Measurements from ENCODE around the gene SLC2A10.

The SLC2A10 gene

DNA sequence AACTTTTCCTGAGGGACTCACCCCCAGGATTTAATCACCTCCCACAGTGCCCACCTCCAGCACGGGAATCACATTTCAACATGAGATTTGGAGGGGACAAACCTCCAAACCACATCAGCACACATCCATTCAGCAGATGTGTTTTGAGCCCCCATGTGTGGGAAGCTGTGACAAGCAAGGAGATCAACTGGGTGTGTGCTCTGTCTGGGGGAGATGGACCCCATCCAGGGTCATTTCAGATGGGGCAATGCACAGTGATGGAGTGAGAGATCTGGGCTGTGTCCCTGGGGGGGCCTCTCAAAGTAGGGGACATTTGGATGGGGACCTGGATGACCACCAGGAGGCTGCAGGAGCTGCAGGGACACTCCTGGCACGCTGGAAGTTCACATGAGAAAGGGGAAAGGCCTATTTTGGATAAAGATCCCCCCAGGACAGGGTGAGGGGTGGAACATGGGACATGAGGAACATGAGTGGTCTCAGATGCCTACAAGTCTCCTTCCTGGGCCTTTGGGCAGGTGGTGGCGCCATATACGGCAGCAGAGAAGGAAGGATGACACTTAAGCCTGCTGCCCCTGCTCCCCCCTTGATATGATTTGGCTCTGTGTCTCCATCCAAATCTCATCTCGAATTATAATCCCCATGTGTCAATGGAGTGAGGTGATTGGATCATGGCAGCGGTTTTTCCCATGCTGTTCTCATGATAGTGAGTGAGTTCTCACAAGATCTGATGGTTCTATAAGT is 49.6 kb downstream of the SLC2A10 start:
- peak; percentile 78 for FAIRE-seq
- no peak for DNase-seq (ENCODE audit: insufficient read length, low spot score)

DNA sequence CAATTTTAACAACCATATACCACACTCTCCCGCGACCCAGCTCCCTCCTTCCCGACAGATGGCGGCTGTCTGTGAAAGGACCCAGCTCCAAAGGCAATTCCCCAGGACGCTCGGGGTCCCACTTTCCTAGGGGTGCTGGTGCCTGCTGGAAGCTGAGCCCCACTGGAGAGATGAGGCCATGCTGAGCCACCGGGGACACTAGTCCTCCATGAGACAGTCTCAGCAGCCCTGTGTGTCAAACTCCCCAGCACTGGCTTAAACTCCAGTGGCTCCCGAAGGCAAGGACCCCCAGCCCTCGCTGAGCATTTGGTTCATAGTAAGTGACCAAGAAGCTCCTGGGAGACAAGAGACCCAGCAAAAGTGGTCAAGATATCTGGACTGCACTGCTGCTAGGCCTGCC is 52.1 kb downstream of the SLC2A10 start:
- DNase-seq (ENCODE audit: insufficient read length, low spot score) (no peak), FAIRE-seq (no peak)

DNA sequence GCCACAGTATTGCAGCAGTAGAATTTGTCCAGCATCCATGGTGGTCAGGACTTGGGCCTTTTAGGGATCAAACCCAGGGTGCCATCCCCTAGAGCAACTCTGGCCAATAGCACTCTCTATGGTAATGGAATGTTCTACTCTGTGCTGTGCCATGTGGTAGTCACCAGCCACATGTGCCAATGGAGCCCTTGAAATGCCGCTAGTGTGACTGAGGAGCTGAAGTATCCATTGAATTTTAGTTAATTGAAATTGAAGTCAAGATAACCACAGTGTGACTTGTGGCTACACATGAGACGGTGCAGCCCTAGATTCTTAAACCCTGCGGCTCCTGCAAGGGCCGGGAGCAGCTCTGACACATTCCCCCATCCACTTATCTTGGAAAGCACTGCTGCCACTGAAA is 54.6 kb downstream of the SLC2A10 start:
- FAIRE-seq = peak; percentile 55
- no peak for DNase-seq (ENCODE audit: insufficient read length, low spot score)

DNA sequence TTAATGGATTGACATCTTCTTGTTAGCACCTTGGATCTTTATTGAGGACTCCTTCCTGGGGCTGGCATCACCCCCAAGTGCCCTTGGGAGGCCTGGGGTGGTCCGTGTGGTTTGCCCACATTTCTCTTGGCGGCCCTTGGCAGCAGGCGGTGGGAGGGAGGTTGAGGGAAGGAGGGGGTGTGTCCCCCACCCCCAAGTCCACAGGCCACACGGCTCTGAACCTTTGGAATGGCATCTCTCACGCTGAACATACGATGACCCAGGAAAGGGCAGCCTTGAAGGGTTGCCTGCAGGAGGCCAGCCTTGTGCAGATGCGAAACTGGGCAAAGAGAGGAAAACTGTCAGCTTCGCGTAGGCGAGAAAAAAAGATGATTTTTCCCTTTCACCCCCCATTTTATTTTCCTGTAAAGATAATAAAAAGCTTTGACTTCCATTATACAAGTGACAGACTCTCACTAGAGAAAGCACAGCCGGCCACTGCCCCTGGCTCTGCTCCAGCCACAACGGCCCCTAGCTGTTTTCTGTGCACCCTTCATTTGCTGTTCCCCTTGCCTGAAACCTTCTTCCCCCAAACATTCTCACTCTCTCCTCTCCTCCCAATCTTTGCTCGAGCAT is 56.2 kb downstream of the SLC2A10 start:
- no peak for FAIRE-seq
- DNase-seq (ENCODE audit: insufficient read length, low spot score) = no peak

DNA sequence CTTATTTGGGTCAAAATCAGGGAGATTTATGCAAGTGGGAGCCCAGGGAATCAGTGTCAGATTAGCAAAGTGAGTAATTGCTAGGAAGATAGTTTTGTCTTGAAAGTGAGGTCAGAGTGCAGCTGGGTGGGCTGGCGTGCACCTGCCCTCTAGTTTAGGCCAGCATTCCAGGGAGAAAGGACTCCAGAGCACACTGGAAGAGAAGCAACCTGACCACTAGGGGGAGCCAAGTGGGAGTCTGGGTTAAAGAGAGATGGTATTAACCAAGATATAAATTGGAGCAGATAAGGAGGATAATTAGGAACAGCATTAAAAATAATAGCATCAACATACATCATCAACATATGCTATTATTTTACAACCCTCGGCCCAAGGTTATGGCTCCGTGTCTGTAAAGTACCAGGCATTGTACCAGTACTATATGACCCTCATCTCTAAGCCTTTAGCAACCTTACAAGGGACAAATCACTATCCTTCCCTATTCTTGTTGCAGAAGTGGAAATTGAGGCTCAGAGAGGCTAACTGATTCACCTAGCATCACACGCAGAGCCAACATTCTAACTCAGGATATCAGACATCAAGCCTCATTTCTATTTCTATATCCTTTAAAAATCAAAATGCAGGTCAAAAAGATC is 57.8 kb downstream of the SLC2A10 start:
- FAIRE-seq (peak; percentile 88), DNase-seq (ENCODE audit: insufficient read length, low spot score) (peak; percentile 78)

DNA sequence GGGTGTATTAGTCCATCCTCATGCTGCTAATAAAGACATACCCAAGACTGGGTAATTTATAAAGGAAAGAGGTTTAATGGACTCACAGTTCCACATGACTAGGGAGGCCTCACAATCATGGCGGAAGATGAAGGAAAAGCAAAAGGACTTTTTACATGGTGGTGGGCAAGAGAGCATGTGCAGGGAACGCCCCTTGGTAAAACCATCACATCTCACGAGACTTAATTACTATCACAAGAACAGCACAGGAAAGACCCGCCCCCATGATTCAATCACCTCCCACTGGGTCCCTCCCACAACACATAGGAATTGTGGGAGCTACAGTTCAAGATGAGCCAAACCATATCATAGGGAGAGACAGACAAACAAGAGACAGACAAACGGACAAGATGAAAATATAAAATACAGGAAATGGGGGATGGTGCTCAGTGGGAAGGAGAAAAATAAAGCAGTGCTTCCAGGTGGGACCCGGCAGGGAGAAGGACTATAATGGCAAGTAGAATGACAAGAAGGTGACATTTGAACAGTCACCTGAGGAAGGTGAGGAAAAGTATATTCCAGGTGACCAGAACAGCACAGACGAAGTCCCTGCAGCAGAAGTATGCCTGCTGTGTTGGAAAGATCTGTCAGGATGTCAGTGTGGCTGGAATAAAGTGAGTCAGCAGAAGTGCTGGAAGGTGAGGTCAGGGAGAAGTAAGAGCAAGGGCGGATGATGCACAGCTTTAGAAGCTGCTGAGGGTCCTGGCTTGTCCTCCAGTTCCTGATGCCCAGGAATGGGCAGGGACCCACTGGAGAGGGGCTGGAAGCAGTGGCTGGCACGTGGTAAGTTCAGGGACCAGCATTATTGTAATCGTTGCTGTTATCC is 61.1 kb downstream of the SLC2A10 start:
- peak; percentile 52 for FAIRE-seq
- DNase-seq (ENCODE audit: insufficient read length, low spot score) = no peak

DNA sequence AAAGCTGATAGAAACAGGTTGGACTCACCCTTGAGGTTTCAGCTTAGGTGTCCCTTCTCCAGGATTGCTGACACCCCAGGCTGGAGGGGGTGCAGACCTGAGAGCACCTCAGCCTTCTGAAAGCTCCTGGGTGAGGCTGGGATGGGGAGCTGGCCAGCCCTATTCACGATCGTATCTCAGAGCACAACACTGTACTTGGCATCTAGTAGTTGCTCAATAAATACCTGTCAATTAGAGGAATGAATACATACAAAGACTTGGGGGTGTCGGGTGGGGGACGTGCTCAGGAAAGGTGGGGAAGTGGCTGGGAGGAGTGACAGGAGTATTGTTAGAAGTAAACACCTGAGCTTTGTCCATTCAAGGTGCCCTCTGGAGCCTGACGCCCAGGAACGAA is 61.7 kb downstream of the SLC2A10 start:
- DNase-seq (ENCODE audit: insufficient read length, low spot score) (no peak), FAIRE-seq (no peak)

DNA sequence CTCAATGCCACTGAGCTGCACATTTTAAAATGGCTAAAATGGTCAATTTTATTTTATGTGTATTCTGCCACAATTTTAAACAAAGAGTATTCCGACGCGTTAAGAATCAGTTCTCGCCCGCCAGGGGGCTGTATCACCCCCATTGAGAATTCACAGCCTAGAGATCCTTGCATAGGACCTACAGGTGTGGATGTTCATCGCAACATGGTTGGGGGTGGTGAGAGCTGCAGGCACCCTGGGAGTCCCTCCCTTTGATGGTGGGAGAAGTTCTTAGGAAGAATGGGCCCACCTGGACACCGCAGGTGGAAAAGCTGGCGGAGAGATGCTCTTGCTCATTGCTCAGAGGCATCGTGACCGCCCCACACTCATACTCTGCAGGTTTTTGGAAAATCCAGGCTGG is 63.5 kb downstream of the SLC2A10 start:
- DNase-seq (ENCODE audit: insufficient read length, low spot score) (no peak), FAIRE-seq (no peak)

DNA sequence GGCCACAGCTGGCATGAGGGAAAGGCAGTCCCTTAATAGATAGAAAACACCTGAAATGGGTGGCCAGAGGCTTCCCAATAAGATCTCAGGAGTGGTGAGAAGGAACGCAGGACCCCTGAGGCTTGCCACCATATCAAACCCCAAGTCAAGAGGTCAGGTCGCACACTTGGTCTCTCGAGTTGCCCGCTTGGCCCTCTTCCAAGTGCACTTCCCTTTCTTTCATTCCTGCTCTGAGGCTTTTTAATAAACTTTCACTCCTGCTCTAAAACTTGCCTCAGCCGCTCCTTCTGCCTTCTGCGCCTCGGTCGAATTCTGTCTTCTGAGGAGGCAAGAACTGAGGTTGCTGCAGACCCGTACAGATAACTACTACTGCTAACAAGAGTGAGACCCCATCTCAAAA is 64.2 kb downstream of the SLC2A10 start:
- FAIRE-seq = no peak
- no peak for DNase-seq (ENCODE audit: insufficient read length, low spot score)

DNA sequence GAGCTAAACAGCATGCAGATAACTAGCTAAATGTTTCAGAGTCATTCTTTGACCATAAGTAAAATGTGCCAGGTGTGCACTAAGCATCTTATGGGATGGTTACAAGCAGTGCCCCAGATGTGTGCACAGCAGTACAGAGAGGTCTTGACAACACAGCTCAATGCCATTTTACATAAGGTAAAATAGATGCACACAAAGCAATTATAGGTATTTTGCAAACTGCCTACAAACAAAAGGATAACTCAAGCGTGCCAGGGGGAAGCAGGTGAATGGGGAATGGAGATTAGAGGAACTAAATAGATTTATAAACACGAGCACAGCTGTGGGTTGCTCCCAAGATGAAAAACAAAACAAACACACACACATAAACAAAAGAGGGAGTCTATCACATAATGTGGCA is 64.8 kb downstream of the SLC2A10 start:
- FAIRE-seq (peak; percentile 68), DNase-seq (ENCODE audit: insufficient read length, low spot score) (no peak)

DNA sequence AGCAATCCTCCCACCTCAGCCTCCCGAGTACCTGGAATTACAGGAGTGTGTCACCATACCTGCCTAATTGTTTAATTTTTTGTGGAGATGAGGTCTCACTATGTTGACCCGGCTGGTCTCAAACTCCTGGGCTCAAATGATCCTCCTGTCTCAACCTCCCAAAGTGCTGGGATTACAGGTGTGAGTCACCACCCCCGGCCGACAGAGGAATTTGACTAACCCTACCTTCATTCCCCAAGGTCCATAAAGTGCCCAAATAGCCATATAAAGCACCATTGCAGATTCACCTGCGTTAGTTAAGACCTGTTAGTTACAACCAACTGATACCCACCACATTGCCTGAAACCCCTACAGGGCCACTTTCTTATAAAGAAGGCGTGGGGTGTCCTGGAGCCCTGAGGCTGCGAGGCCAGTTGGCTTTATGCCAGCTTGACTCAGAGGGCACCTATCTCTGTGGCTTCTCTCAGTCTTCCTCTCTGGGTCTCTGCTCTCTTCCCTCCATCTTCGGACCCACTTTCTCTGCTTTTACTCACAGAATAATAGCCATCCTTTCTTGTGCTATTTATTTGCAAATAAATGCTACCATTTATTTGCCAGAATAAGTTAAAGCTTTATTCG is 65.6 kb downstream of the SLC2A10 start:
- DNase-seq (ENCODE audit: insufficient read length, low spot score) (no peak), FAIRE-seq (no peak)

DNA sequence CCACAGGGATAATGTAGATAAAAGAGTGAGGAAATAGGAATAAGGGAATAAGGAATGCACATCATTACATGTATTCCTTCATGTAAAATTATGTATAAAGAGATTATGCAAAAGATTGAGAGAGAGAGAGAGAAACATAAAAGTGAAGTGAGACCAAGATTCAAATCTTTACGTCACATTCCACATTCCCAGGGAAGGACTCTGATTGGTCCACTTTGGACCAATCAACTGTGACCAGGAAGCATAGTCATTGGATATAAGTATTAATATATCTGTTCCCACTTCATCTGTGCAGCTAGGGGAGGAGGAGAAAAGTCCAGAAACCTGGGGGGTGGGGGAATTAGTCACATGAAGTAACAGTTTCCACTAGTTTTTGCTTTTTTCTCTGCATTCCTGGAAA is 66.4 kb downstream of the SLC2A10 start:
- FAIRE-seq = no peak
- DNase-seq (ENCODE audit: insufficient read length, low spot score) = no peak

DNA sequence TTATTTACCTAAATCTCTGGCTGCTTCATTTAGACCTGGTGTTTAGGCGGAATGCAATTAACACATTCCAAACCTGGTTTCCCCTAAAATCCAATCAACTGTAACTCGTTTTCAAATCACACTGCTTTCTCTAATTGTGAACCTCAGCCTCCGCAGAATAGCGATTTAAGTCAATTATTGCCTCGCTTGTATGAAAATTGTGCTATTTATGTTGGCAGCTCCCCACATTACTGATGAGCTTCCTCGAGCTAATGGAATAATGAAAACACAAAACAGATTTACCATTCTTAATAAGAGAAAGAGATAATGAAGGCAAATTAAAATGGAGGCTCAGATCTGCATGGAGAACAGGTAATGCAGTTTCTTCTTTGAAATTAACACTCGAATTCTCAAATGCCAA is 67.9 kb downstream of the SLC2A10 start:
- DNase-seq (ENCODE audit: insufficient read length, low spot score) (no peak), FAIRE-seq (no peak)

DNA sequence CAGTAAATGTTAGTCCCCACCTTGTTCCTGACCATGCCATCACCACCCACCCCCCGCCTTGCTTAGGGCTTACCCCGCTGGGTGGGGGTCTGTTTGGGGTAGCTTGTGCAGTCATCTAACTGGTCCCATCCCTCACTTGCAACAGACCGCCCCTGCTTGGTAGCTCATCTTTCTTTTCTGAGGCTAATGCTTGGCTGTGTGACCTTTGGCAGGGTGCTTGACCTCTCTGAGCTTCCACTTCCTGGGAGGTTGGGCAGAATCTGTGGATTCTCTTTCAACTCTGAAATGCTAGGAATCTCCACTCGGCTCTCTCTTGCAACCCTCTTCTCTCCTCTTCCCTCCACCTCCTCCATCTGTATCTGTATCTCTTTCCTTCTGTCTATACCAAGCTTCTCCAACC is 70.4 kb downstream of the SLC2A10 start:
- no peak for DNase-seq (ENCODE audit: insufficient read length, low spot score)
- FAIRE-seq = no peak

DNA sequence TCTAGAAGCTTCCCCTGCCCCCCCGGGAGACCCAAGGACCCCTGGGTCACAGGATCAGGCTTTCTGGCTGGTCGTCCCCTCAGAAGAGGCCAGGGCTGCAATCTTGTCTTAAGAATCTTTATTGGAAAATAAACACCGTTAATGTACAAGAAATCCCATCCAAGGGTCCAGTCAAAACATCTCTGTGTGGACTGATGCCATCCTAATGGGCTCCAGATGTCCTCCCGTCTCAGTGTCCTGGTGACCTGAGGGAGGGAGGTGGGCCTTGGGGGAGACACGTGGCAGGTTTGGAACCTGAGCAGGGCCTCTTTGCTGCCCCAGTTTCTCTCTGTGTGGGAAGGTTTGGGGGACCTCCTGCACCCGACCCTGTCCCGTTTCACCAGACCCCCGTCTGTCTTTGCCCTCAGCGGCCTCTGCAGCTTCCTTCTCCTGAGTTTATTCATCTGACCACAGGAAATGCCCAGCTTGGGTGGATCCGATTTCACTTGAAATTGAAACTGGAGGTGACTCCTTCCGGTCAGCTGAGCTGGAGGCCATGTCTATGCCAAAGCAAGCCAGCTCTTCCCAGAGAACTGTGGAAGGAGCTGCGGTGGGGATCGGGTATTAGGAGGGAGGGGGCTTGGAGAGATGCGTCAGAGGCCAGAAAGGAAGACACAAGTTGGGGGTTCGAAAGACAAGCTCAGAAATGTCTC is 75.1 kb downstream of the SLC2A10 start:
- FAIRE-seq = no peak
- peak; percentile 65 for DNase-seq (ENCODE audit: insufficient read length, low spot score)
